Stimulated activated effector memory CD8-positive, alpha-beta T cell treated with anti-CD3 and anti-CD28 coated beads, Interleukin-12 subunit alpha, Interleukin-12 subunit beta, amount 100 ng/mL, for 72 hours (primary cell): Measurements from ENCODE around the gene TEX19.
A peak's percentile ranks its signal among the peaks of the same experiment; 100 is the strongest.

Experiments used
- ATAC-seq: fragments of 150-1000 bp; cut with Tn5 transposase; 2 replicates; pipeline ENCODE4 v1.10.0; 2021
- DNase-seq, 2 donors: peaks; one replicate each; pipeline ENCODE4 v3.0.0; 2021 to 2022; ENCODE audit warnings: low spot score in 2 of 2
- H3K27ac Mint-ChIP-seq: one replicate; pipeline ENCODE4 v1.8.0; 2022; ENCODE audit warnings: mild to moderate bottlenecking, mixed read lengths
- H3K36me3 Mint-ChIP-seq: one replicate; pipeline ENCODE4 v1.8.0; 2022; ENCODE audit warnings: mild to moderate bottlenecking, mixed read lengths
- H3K4me1 Mint-ChIP-seq: one replicate; pipeline ENCODE4 v1.8.0; 2022; ENCODE audit warnings: mixed read lengths
- H3K4me3 Mint-ChIP-seq: one replicate; pipeline ENCODE4 v1.8.0; 2022; ENCODE audit warnings: mild to moderate bottlenecking, mixed read lengths
- H3K9me3 Mint-ChIP-seq: one replicate; pipeline ENCODE4 v1.8.0; 2022; ENCODE audit warnings: mixed read lengths

TEX19 gene

DNA sequence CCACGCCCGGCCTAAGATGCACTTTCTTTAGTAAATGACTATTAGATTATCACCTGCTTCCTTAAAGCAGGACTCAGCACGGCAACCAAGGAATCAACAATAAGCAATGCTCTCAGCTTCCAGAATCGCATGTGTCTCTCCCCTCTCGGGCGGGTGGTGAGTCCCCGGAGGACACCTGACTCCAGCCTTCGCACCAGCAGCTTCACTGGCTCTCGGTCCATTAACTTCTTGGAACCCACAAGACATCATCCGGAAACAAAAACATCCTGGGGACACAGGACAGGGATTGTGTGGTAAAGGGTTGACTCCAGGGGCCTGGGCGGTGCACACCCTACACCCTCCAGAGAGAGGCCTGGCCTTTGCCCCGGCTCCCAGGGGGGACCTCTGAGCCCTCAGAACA, 35.2 kb downstream of the TEX19 start:
- H3K4me3 Mint-ChIP-seq = no peak overlapping the region
- H3K27ac Mint-ChIP-seq = no peak overlapping the region
- DNase-seq (no peak), ATAC-seq (no peak)
- no peaks in the 10 kb centered on the region for H3K4me1 Mint-ChIP-seq
- H3K36me3 Mint-ChIP-seq = peaks cover 6% of the 10 kb centered on the region
- no peaks in the 10 kb centered on the region for H3K9me3 Mint-ChIP-seq

DNA sequence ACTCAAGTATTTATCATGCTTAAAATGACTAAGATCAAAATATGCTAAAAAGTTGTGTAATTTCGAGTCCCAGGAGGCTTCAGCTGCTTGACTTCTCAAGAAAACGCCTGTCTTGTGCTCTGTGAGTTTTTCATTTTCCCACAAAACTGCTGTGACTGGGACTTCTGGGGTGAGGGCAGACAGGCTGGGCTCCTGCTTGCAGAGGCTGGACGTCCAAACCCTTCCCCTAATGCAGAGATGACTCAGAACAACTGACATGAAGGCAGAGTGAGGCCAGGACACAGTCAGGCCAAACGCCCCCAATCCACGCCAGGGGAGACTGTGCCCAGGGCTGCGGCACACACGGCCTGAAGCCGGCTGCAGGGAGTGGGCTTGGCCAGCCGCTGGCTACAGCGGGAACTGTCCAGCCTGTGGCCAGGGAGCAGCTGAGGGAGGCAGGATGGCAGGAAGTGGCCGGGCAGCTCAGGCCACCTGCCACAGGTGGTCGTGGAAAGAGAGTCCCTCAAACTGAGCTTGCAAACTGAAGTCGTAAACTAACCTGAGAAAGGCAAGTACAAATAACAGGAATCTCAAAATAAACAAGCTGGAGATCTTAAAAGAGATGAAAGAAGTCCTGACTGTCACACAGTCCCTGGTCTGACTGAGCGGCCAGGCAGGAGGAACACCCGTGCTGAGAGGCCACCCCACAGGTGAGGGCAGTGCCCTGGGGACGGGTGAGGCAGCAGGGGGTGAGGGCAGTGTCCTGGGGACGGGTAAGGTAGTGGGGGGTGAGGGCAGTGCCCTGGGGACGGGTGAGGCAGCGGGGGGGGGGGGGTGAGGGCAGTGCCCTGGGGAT, 37.8 kb downstream of the TEX19 start:
- H3K27ac Mint-ChIP-seq = no peak overlapping the region
- no peaks in the 10 kb centered on the region for H3K9me3 Mint-ChIP-seq
- peaks cover 7% of the 10 kb centered on the region for H3K4me1 Mint-ChIP-seq
- ATAC-seq (no peak), DNase-seq (no peak)
- H3K4me3 Mint-ChIP-seq = no peak overlapping the region
- peaks cover 6% of the 10 kb centered on the region for H3K36me3 Mint-ChIP-seq

DNA sequence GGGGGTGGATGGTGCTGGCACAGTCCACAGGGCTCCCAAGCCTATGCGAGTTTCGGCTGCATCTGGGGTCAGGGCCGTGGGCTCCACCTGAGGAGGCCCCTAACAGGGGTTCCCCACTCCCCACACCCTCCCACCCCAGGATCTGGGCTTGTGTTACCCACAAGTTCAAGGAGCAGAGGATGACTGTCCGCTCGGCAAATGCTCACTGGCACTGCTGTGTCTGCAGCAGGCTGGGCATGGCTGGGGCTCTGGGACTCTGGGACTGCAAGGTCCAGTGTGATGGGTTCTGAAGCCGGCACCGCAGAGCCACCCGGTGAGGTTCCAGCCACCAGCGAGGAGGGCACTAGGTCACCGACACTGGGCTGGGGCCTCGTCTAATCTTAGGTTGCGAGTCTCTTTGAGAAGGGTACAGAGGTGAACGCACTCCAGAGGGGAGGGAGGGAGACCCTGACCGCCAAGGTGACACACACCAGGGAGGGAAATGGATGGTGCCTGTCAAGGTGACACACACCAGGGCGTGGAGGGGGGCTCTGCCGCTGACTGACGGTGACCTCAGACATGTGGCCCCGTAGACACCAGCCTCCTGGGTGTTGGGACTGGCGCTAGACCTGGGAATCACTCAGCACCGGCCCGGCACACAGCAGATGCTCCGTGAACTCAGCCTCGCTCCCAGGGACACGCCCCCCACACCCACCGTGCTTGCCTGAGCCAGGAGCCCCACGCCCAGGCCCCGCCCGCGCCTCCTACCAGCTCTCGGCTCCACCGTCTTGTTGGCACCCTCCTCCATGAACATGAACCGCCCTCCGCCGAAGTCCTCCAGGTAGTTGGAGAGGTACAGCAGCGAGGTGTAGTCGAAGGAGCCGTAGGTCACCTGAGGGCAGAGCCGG, 38.6 kb downstream of the TEX19 start:
- Mint-ChIP-seq H3K9me3 (no peaks in the 10 kb centered on the region), H3K4me1 (peaks cover 7% of the 10 kb centered on the region), H3K36me3 (peaks cover 8% of the 10 kb centered on the region), H3K4me3 (no peak overlapping the region), H3K27ac (no peak overlapping the region)
- no peak for DNase-seq
- ATAC-seq = no peak

GRCh38 chr17:82399041-82399441, 40.0 kb downstream of the TEX19 start:
- H3K4me1 Mint-ChIP-seq = peaks cover 12% of the 10 kb centered on the region
- no peak overlapping the region for H3K4me3 Mint-ChIP-seq
- peaks cover 17% of the 10 kb centered on the region for H3K36me3 Mint-ChIP-seq
- H3K27ac Mint-ChIP-seq = no peak overlapping the region
- ATAC-seq (no peak), DNase-seq (no peak)
- no peaks in the 10 kb centered on the region for H3K9me3 Mint-ChIP-seq

- no peak overlapping the region for H3K4me3 Mint-ChIP-seq
- no peak overlapping the region for H3K27ac Mint-ChIP-seq
- peaks cover 12% of the 10 kb centered on the region for H3K4me1 Mint-ChIP-seq
- ATAC-seq (no peak), DNase-seq (no peak)
- no peaks in the 10 kb centered on the region for H3K9me3 Mint-ChIP-seq
- peaks cover 19% of the 10 kb centered on the region for H3K36me3 Mint-ChIP-seq
These were observed 40.6 kb downstream of the TEX19 start for GRCh38 chr17:82399601-82400101.

DNA sequence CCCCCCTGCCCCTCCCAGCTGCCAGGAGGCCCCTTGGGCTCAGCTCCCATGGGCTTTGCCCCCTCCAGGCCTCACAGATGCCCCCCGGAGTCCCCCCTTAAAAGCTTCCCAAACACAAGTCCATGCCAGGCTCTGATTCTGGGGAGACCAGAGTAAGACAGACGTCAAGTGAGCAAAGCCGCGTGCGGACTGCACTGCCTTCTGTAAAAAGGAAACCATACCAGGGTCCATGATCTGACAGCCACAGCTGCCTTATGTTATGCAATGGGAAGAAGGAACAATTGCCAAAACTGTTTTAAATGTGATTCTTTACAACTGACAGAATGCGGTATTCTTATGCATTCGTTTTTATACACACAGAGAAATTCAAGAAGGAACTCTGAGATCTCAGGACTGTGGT, 41.2 kb downstream of the TEX19 start:
- H3K4me1 Mint-ChIP-seq = peaks cover 12% of the 10 kb centered on the region
- H3K36me3 Mint-ChIP-seq = peaks cover 17% of the 10 kb centered on the region
- peak overlapping the region; percentile 64 for H3K4me3 Mint-ChIP-seq
- H3K27ac Mint-ChIP-seq = no peak overlapping the region
- H3K9me3 Mint-ChIP-seq = no peaks in the 10 kb centered on the region
- no peak for ATAC-seq
- DNase-seq = no peak

DNA sequence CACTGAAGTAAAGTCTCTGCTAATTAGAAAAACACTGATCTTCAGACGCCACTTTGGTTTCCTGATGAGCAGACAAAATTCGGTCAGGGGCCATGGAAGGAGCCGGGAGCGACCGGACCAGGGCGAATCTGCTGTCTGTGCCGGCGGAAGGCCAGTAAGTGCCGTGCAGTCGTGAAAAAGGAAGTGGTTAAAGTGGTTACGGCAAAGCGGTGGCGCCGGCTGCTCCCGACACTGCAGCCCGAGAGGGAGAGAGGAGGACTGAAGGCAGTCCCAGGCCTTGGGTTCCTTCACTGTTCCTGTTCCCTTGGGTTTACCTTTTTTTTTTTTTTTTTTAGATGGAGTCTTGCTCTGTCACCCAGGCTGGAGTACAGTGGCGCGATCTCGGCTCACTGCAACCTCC, 41.8 kb downstream of the TEX19 start:
- Mint-ChIP-seq H3K36me3 (peaks cover 23% of the 10 kb centered on the region), H3K4me1 (peaks cover 12% of the 10 kb centered on the region), H3K9me3 (no peaks in the 10 kb centered on the region), H3K4me3 (peak overlapping the region; percentile 64), H3K27ac (peak overlapping the region; percentile 78)
- ATAC-seq = peak; percentile 88
- DNase-seq = peak; percentile 31 to 66

- no peak for DNase-seq
- peaks cover 19% of the 10 kb centered on the region for H3K4me1 Mint-ChIP-seq
- ATAC-seq = no peak
- H3K27ac Mint-ChIP-seq = no peak overlapping the region
- peaks cover 36% of the 10 kb centered on the region for H3K36me3 Mint-ChIP-seq
- H3K9me3 Mint-ChIP-seq = no peaks in the 10 kb centered on the region
- H3K4me3 Mint-ChIP-seq = no peak overlapping the region
These were observed 43.8 kb downstream of the TEX19 start for GRCh38 chr17:82402865-82403264.

GRCh38 chr17:82403662-82404660, 44.9 kb downstream of the TEX19 start:
- Mint-ChIP-seq H3K4me1 (peaks cover 19% of the 10 kb centered on the region), H3K9me3 (no peaks in the 10 kb centered on the region), H3K36me3 (peaks cover 40% of the 10 kb centered on the region), H3K27ac (no peak overlapping the region), H3K4me3 (no peak overlapping the region)
- no peak for ATAC-seq
- no peak for DNase-seq

DNA sequence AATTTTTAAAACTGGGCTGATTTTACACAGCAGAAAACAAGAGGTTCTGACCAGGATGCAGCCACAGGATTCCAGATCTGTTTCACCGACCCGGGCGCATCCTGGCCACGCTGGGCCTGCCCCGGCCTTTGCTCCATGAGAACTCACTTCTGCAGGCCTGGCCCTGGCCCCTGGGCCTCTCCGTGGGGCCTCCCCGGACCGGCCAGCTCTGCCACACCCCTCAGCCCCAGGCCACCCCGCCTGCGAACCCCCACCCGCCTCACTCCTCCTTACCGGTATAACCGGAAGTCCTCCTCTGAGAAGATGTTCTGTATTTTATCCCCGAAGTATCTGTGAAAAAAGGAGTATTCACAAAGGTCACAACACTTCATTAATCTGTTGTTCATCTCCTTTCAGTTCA, 46.0 kb downstream of the TEX19 start:
- peaks cover 45% of the 10 kb centered on the region for H3K36me3 Mint-ChIP-seq

DNA sequence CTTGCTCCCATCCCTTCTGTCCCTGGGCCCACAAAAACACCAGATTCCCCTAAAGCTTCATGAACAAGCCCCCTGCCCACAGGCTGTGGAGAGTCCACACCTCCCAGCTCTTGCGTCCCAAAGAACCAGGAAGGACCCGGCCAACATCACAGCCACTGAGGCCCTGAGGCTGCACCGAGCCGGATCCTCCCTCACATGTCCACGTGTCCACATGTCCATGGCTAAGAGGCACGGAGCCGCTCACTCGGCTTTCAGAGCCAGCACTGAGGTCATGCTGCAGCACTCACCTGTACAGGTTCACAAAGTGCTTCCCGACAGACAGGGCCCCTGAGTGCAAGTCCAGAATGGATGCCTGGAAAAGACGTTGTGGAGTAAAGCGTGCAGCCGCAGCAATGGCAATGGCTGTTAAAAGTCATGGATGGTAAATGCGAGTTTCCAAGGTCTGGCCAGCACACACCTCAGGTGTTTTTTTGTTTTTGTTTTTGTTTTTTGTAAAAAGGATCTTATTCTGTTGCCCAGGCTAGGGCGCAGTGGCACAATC, 47.2 kb downstream of the TEX19 start:
- Mint-ChIP-seq H3K27ac (no peak overlapping the region), H3K4me1 (peaks cover 12% of the 10 kb centered on the region), H3K36me3 (peaks cover 45% of the 10 kb centered on the region), H3K4me3 (no peak overlapping the region), H3K9me3 (no peaks in the 10 kb centered on the region)
- DNase-seq (no peak), ATAC-seq (no peak)

More for the DNA sequence above, 46.0 kb downstream of the TEX19 start:
- Mint-ChIP-seq H3K9me3 (no peaks in the 10 kb centered on the region), H3K4me3 (no peak overlapping the region), H3K4me1 (peaks cover 19% of the 10 kb centered on the region), H3K27ac (no peak overlapping the region)
- ATAC-seq (no peak), DNase-seq (no peak)

DNA sequence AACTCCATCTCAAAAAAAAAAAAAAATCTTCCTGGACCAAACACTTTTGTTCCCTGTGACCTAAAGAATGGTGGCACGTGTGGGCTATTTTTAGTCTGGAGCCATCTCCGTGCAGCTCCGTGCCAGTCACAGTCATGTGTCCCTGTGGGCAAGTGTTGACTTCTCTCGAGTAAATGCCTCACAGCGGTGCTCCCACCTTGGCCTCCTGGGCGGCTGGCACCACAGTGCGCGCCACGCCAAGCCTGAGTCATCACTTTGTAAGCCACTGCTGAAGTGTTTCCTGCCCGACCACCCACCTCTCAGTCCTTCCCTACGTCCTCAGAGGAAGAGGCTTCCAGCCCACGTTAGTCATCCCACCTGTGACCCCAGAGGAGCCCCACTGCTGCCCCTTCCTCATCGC, 48.2 kb downstream of the TEX19 start:
- peak; percentile 51 for ATAC-seq
- Mint-ChIP-seq H3K9me3 (no peaks in the 10 kb centered on the region), H3K4me3 (no peak overlapping the region), H3K4me1 (peaks cover 12% of the 10 kb centered on the region), H3K27ac (no peak overlapping the region), H3K36me3 (peaks cover 45% of the 10 kb centered on the region)
- DNase-seq = no peak

DNA sequence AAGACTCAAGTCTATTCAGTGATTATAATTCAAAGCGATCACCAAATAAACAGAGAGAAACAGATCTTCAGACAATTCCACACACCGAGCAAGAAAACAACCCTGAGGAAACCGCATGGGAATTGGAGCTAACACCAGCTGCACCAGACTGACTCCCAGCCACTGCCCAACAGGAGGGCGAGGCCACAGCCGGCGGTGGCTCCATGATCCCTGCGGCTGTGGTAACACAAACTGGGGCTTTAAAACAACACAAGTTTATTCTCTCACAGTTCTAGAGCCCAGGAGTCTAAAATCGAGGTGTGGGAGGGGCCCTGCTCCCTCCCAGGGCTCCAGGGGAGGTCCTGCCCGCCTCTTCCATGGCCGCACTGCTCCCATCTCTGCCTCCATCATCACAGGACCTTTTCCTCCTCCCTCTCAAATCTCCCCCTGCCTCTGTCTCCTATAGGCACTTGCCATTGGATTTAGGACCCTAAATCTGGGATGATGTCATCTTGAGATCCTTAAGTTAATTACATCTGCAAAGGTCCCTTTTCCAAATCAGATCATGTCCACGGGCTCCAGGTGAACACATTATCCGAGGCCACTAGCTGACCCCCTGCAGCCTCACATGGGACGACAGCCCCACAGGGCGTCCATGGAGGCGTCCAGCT, 49.4 kb downstream of the TEX19 start:
- DNase-seq = no peak
- H3K27ac Mint-ChIP-seq = no peak overlapping the region
- H3K4me3 Mint-ChIP-seq = no peak overlapping the region
- H3K36me3 Mint-ChIP-seq = peaks cover 44% of the 10 kb centered on the region
- ATAC-seq = no peak
- H3K9me3 Mint-ChIP-seq = no peaks in the 10 kb centered on the region
- H3K4me1 Mint-ChIP-seq = peaks cover 12% of the 10 kb centered on the region

DNA sequence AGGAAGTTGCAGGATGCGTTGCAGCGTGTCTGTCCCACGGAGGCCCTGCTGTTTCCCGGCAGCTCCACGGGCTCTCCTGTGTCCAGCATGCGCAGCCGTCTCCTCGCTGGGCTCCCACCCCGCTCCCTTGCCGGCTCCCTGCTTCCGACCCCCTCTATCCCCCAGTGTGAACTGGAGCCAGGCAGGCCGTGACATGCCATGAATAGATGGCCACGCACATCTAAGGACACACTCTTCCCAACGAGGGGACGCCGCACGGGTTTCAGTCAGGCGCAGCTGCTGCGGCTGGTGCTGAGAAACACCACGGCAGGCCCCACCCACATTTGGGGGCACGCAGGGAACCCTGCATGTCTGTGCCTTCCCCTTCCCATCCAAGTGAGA, 49.9 kb downstream of the TEX19 start:
- H3K27ac Mint-ChIP-seq = no peak overlapping the region
- no peaks in the 10 kb centered on the region for H3K9me3 Mint-ChIP-seq
- DNase-seq (no peak), ATAC-seq (no peak)
- no peak overlapping the region for H3K4me3 Mint-ChIP-seq
- H3K36me3 Mint-ChIP-seq = peaks cover 47% of the 10 kb centered on the region
- H3K4me1 Mint-ChIP-seq = peaks cover 7% of the 10 kb centered on the region
